ENCODE data around the gene MSI2.

DNA sequence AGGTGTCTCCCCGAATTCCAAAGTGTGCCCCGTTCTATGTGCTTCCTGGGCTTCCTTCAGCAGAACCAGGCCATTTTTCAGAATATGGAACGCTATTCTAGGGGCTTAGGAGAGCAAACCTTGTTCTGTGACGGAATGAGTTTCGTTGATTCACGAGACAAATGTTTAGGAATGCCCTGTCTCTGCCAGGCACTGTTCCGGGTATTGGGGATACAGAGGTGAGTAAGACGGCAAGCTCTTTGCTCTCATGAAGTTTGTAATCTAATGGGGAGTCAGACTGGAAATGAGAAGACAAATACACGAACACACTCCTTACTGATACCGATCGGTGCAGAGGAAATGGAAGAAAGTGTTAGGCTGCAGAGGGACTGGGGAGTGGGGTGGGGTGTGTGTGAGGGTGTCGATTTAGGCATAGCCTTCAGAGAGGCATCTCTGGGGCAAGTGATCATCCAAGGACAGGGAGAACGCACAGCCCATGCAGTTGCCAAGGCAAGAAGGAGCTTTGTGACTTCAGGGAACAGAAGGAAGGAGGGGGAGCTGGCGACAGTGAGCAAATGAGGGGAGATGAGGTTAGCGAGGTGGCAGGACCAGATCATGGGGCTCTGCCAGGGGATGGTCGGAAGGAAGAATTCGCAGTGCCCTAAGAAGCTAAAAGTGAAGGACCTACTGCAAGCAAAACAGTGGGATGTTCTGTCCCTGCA is 189.6 kb downstream of the MSI2 start:
- TF ChIP-seq, protein P1, sequence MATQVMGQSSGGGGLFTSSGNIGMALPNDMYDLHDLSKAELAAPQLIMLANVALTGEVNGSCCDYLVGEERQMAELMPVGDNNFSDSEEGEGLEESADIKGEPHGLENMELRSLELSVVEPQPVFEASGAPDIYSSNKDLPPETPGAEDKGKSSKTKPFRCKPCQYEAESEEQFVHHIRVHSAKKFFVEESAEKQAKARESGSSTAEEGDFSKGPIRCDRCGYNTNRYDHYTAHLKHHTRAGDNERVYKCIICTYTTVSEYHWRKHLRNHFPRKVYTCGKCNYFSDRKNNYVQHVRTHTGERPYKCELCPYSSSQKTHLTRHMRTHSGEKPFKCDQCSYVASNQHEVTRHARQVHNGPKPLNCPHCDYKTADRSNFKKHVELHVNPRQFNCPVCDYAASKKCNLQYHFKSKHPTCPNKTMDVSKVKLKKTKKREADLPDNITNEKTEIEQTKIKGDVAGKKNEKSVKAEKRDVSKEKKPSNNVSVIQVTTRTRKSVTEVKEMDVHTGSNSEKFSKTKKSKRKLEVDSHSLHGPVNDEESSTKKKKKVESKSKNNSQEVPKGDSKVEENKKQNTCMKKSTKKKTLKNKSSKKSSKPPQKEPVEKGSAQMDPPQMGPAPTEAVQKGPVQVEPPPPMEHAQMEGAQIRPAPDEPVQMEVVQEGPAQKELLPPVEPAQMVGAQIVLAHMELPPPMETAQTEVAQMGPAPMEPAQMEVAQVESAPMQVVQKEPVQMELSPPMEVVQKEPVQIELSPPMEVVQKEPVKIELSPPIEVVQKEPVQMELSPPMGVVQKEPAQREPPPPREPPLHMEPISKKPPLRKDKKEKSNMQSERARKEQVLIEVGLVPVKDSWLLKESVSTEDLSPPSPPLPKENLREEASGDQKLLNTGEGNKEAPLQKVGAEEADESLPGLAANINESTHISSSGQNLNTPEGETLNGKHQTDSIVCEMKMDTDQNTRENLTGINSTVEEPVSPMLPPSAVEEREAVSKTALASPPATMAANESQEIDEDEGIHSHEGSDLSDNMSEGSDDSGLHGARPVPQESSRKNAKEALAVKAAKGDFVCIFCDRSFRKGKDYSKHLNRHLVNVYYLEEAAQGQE (IDR thresholded peaks at IDR 0.05; ENCODE audit: low read depth): no peak
- TF ChIP-seq TCF12 (IDR thresholded peaks at IDR 0.05; ENCODE audit: low read depth): no peak
- no peak for TF ChIP-seq TAF1 (IDR thresholded peaks at IDR 0.05; ENCODE audit: low read depth)
- TF ChIP-seq, protein P2, sequence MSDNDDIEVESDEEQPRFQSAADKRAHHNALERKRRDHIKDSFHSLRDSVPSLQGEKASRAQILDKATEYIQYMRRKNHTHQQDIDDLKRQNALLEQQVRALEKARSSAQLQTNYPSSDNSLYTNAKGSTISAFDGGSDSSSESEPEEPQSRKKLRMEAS (IDR thresholded peaks at IDR 0.05): no peak
- TF ChIP-seq CREB1 (IDR thresholded peaks at IDR 0.05; ENCODE audit: low read depth): no peak

All from Ishikawa (cell line).